ENCODE measurements around the gene SYPL1. TPM values are rescaled to one million over a fixed set of nuclear protein-coding genes. Genes with fewer than 3 reads are reported as not detected.

Gene SYPL1
- total RNA-seq, 1 donor from 2014 or later = 59.7 TPM

DNA sequence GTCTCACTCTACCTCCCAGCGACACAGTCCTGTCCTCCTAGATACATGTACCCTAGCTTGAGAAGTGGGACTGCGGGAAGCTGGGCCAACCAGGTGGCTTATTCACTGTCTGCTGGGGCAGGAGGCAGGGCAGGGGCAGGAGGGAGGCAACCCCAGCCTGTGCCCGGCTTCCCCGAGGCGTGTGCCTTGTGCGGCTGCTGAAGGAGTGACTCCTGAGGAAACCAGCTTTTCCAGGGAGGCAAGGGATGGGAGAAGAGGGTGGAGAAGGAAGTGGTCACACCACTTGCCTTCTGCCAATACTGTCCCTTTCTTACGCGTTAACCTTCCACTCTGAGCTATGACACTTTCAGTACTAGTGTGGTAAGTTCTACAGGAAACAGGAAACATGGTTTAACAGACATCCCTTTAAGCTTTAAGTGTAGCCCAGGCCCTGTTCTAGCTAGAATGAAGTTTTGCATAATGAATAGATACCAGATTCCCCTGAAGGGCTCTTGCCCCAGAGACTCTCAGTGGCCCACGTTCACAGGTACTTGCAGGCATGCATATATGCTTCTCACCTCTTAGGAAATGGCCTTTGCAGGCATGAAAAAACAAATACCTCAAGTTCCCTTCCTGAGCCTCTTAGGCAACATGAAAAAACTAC is 40.6 kb downstream of the SYPL1 start:
- H2AFZ ChIP-seq (ENCODE audit: low read depth, low read length) = no peak overlapping the region
- Mint-ChIP-seq H3K36me3 (ENCODE audit: low read depth, unreplicated experiment) (no peaks in the 10 kb centered on the region), H3K4me3 (ENCODE audit: unreplicated experiment) (no peak overlapping the region), H3K9me3 (ENCODE audit: unreplicated experiment) (no peaks in the 10 kb centered on the region), H3K4me1 (ENCODE audit: low read depth, unreplicated experiment) (peaks cover 5% of the 10 kb centered on the region), H3K27ac (ENCODE audit: unreplicated experiment) (no peak overlapping the region), H3K27me3 (ENCODE audit: low read depth, unreplicated experiment) (peaks cover 5% of the 10 kb centered on the region)
- H3K36me3 ChIP-seq (ENCODE audit: insufficient read depth, low read length) = no peaks in the 10 kb centered on the region
- H3K4me2 ChIP-seq (ENCODE audit: low read length) = no peak overlapping the region
- H3K27me3 ChIP-seq (ENCODE audit: insufficient read depth, low read length) = no peaks in the 10 kb centered on the region
- no peaks in the 10 kb centered on the region for H3K9me3 ChIP-seq (ENCODE audit: insufficient read depth, low read depth, low read length)
- no peak for TF ChIP-seq EZH2 (IDR thresholded peaks at IDR 0.05; ENCODE audit: insufficient read depth, low read length)
- TF ChIP-seq CTCF (IDR thresholded peaks at IDR 0.05; ENCODE audit: insufficient read depth, low read depth, low read length) = no peak
- H3K9ac ChIP-seq (ENCODE audit: low read length) = no peak overlapping the region
- no peak overlapping the region for H3K27ac ChIP-seq (ENCODE audit: low read depth, low read length)
- peaks cover 8% of the 10 kb centered on the region for H3K4me1 ChIP-seq (ENCODE audit: insufficient read depth, low read length)
- no peaks in the 10 kb centered on the region for H4K20me1 ChIP-seq (ENCODE audit: insufficient read depth, low read length)
- H3K4me3 ChIP-seq (ENCODE audit: insufficient read depth, low read depth, low read length) = no peak overlapping the region
- no peak for DNase-seq (ENCODE audit: low read depth)
- no peaks in the 10 kb centered on the region for H3K79me2 ChIP-seq (ENCODE audit: insufficient read depth, low read length)
- FAIRE-seq = no peak

GRCh38 chr7:106070567-106071254 is 41.4 kb downstream of the SYPL1 start:
- Histone ChIP-seq H3K79me2 (ENCODE audit: insufficient read depth, low read length) (no peaks in the 10 kb centered on the region), H3K4me2 (ENCODE audit: low read length) (no peak overlapping the region), H2AFZ (ENCODE audit: low read depth, low read length) (no peak overlapping the region), H3K4me1 (ENCODE audit: insufficient read depth, low read length) (peaks cover 14% of the 10 kb centered on the region), H3K4me3 (ENCODE audit: insufficient read depth, low read depth, low read length) (no peak overlapping the region), H3K36me3 (ENCODE audit: insufficient read depth, low read length) (no peaks in the 10 kb centered on the region), H3K27ac (ENCODE audit: low read depth, low read length) (no peak overlapping the region), H3K9ac (ENCODE audit: low read length) (no peak overlapping the region), H3K27me3 (ENCODE audit: insufficient read depth, low read length) (no peaks in the 10 kb centered on the region), H3K9me3 (ENCODE audit: insufficient read depth, low read depth, low read length) (no peaks in the 10 kb centered on the region), H4K20me1 (ENCODE audit: insufficient read depth, low read length) (no peaks in the 10 kb centered on the region)
- H3K27me3 Mint-ChIP-seq (ENCODE audit: low read depth, unreplicated experiment) = peaks cover 5% of the 10 kb centered on the region
- H3K4me1 Mint-ChIP-seq (ENCODE audit: low read depth, unreplicated experiment) = peaks cover 7% of the 10 kb centered on the region
- no peak overlapping the region for H3K4me3 Mint-ChIP-seq (ENCODE audit: unreplicated experiment)
- no peaks in the 10 kb centered on the region for H3K9me3 Mint-ChIP-seq (ENCODE audit: unreplicated experiment)
- no peak overlapping the region for H3K27ac Mint-ChIP-seq (ENCODE audit: unreplicated experiment)
- H3K36me3 Mint-ChIP-seq (ENCODE audit: low read depth, unreplicated experiment) = no peaks in the 10 kb centered on the region
- no peak for FAIRE-seq
- TF ChIP-seq EZH2 (IDR thresholded peaks at IDR 0.05; ENCODE audit: insufficient read depth, low read length) = no peak
- TF ChIP-seq CTCF (IDR thresholded peaks at IDR 0.05; ENCODE audit: insufficient read depth, low read depth, low read length) = no peak
- no peak for DNase-seq (ENCODE audit: low read depth)

DNA sequence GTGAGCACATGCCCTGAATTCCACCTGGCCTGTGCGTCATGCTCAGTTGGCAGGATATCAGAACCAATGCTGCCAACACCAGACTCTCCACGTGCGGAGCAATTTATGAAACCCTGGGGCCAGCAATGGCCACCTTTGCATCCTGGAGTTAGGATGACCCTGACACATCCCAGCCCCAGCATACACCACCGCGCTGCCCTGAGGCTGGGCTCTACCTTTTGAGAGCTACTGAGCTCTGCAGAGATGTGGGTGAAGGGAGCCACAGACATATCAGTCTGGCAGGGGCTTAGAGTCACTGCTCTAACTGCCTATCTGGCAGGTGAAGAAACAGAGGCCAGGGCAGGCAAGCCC is 41.9 kb downstream of the SYPL1 start:
- Histone ChIP-seq H3K36me3 (ENCODE audit: insufficient read depth, low read length) (no peaks in the 10 kb centered on the region), H4K20me1 (ENCODE audit: insufficient read depth, low read length) (no peaks in the 10 kb centered on the region), H3K79me2 (ENCODE audit: insufficient read depth, low read length) (no peaks in the 10 kb centered on the region), H3K4me1 (ENCODE audit: insufficient read depth, low read length) (peaks cover 19% of the 10 kb centered on the region), H3K27ac (ENCODE audit: low read depth, low read length) (no peak overlapping the region), H3K9ac (ENCODE audit: low read length) (no peak overlapping the region), H3K4me3 (ENCODE audit: insufficient read depth, low read depth, low read length) (no peak overlapping the region), H2AFZ (ENCODE audit: low read depth, low read length) (no peak overlapping the region), H3K4me2 (ENCODE audit: low read length) (no peak overlapping the region), H3K27me3 (ENCODE audit: insufficient read depth, low read length) (no peaks in the 10 kb centered on the region), H3K9me3 (ENCODE audit: insufficient read depth, low read depth, low read length) (no peaks in the 10 kb centered on the region)
- DNase-seq (ENCODE audit: low read depth) = no peak
- no peak for TF ChIP-seq CTCF (IDR thresholded peaks at IDR 0.05; ENCODE audit: insufficient read depth, low read depth, low read length)
- no peak for TF ChIP-seq EZH2 (IDR thresholded peaks at IDR 0.05; ENCODE audit: insufficient read depth, low read length)
- Mint-ChIP-seq H3K9me3 (ENCODE audit: unreplicated experiment) (no peaks in the 10 kb centered on the region), H3K4me1 (ENCODE audit: low read depth, unreplicated experiment) (peaks cover 9% of the 10 kb centered on the region), H3K27ac (ENCODE audit: unreplicated experiment) (no peak overlapping the region), H3K36me3 (ENCODE audit: low read depth, unreplicated experiment) (no peaks in the 10 kb centered on the region), H3K27me3 (ENCODE audit: low read depth, unreplicated experiment) (peaks cover 5% of the 10 kb centered on the region), H3K4me3 (ENCODE audit: unreplicated experiment) (no peak overlapping the region)
- no peak for FAIRE-seq

All from astrocyte (in vitro differentiated cells and primary cell).